ENCODE results near the gene ABCA10. TPM values are rescaled to one million over a fixed set of nuclear protein-coding genes. Genes with fewer than 3 reads are reported as not detected.
"Not testable (repeated sequence)": the region's sequence is repeated elsewhere in the genome, so short reads cannot be mapped to it uniquely, and the experiment has no call there.

Gene ABCA10, protein sequence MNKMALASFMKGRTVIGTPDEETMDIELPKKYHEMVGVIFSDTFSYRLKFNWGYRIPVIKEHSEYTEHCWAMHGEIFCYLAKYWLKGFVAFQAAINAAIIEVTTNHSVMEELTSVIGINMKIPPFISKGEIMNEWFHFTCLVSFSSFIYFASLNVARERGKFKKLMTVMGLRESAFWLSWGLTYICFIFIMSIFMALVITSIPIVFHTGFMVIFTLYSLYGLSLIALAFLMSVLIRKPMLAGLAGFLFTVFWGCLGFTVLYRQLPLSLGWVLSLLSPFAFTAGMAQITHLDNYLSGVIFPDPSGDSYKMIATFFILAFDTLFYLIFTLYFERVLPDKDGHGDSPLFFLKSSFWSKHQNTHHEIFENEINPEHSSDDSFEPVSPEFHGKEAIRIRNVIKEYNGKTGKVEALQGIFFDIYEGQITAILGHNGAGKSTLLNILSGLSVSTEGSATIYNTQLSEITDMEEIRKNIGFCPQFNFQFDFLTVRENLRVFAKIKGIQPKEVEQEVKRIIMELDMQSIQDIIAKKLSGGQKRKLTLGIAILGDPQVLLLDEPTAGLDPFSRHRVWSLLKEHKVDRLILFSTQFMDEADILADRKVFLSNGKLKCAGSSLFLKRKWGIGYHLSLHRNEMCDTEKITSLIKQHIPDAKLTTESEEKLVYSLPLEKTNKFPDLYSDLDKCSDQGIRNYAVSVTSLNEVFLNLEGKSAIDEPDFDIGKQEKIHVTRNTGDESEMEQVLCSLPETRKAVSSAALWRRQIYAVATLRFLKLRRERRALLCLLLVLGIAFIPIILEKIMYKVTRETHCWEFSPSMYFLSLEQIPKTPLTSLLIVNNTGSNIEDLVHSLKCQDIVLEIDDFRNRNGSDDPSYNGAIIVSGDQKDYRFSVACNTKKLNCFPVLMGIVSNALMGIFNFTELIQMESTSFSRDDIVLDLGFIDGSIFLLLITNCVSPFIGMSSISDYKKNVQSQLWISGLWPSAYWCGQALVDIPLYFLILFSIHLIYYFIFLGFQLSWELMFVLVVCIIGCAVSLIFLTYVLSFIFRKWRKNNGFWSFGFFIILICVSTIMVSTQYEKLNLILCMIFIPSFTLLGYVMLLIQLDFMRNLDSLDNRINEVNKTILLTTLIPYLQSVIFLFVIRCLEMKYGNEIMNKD (N-terminal part only)
- 0.06 TPM in 1 of 2 replicates, not detected in the other for total RNA-seq (2014; rRNA removed; shearing (Covaris generic))

DNA sequence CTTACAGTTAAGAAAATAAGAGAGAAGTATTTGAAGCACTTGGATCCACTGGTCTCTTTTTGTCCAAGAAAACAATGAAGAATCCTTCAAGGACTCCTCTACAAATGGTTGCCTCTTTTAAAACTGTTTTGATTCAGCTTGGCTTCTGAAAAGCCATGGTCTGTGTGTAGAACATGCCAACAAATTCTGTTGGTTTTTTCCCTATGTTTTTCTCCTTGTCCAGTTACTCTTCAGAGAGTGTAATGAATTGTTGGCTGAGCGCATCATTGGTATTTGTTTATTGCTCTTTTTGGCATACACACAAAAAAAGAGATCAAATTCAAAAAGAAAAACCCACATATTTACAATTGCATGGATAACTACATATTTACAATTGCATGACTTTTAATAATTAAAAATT is at the start of gene ABCA10:
ABCA10 (minus strand) TSS at position 249 of the 400 bp plus-strand sequence. CDS start 3,466 bp downstream, outside the sequence.
- DNase-seq (ENCODE audit: low read depth) = no peak

DNA sequence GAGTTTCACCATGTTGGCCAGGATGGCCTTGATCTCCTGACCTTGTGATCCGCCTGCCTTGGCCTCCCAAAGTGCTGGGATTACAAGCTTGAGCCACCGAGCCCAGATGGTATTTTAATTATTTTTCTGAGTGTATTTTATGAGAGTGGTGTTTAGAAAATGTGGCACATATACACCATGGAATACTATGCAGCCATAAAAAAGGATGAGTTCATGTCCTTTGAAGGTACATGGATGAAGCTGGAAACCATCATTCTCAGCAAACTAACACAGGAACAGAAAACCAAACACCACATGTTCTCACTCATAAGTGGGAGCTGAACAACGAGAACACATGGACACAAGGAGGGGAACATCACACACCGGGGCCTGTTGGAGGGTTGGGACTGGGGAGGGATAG is 47.7 kb upstream of the ABCA10 start:
- not testable (repeated sequence) for DNase-seq (ENCODE audit: low read depth)

DNA sequence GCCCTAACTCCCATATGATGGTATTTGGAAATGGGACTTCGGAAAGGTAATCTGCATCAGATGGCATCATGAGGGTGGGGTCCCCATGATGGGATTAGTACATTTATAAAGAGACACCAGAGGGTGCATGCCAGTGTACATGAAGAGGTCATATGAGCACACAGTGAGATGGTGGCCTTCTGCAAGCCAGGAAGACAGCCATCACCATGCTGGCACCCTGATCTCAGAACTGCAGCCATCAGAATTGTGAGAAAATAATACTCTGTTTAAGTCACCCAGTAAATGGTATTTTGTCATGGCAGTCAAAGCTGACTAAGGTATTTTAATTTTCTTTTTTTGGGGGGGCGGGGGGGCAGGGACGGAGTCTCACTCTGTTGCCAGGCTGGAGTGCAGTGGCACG is 47.1 kb upstream of the ABCA10 start:
- no peak for DNase-seq (ENCODE audit: low read depth)

DNA sequence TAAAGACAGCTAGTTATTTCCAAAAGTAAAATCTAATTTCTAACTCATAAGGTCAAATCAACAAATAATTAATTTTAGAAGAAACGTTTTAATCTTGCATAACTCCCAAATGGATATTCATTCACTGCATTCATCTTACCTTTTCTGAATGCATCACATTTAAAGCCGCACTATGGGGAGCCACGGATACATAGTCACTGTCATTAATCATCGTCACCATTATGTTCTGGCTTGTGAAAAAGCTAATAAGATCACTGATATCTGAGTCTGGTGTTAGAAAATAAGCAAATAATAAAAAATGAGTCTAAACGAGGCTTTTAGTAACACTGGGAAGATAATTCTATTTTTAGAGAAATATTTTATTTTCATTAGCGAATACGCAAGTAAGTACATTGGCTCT is 42.4 kb upstream of the ABCA10 start:
- DNase-seq (ENCODE audit: low read depth) = no peak

DNA sequence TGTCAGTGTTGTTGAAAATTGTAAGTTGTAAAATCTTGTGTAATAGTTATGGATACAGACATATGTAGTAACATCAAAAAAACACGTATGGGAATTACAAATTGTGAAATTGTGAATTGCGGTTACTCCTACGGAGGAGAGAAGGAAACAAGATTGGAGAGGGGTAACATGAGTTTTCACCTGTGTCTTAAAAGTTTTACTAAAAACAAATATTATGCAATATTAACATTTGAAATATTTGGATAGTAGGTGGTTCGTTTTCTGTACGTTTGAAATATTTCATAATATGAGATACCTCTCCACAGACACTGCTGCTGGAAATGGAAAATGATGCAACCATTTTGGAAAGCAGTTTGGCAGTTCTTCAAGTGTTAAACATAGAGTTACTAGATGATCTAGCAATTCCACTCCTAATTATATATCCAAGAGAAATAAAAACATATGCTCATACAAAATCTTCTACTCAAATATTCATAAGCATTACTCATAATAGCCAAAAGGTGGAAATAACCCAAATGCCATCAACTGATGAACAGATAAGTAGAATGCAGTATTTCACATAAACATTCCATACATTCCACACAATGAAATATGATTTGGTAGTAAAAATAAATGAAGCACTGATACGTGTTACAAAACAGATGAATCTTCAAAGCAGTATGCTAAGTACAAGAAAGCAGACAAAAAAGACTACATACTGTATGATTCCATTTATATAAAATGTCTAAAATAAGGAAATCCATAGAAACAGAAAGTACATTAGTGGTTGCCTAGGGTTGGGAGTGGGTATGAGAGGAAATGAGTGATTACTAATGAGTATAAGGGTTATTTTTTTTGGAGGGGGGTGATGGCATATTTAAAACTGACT is 40.7 kb upstream of the ABCA10 start:
- peak; percentile 43 for DNase-seq (ENCODE audit: low read depth)

DNA sequence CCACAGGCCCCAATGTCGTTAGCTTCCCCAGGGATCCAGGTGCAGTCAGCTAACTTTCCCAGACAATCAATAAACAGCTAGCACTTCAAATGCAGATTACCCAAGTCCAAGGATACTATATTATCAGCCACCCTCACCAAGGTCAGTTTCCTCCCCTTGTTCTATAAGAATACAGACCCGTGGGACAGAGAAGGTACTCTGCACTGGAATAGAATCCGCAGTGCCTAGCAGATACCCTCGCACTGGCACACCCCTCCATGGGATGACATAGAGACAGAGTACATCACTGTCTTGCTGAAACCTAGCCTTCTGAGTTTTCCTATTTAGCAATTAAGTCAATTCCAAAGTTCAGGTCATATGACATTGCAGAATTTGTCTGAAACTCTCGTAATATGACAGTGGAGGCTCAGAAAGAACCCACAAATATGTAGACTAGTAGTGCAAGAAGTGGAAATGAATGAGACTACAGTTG is 40.0 kb upstream of the ABCA10 start:
- no peak for DNase-seq (ENCODE audit: low read depth)

DNA sequence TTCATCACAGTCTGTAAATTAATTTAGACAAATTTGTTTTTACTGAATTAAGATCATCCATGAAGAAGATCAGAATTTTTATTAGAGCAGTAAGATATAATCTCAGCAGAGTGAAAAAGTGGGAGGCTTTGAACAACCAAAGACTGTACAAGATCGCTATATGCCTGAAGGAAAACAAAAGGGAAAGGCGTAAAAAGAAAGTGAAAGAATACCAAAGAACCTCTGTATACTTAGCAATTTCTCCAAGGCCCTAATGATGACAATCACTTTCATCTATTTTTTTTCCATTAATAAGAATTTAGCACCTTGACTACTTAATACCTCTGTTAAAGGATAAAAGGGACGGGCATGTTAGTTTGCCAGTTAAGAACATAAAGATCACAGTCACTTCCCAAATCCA is 38.6 kb upstream of the ABCA10 start:
- DNase-seq (ENCODE audit: low read depth) = no peak

DNA sequence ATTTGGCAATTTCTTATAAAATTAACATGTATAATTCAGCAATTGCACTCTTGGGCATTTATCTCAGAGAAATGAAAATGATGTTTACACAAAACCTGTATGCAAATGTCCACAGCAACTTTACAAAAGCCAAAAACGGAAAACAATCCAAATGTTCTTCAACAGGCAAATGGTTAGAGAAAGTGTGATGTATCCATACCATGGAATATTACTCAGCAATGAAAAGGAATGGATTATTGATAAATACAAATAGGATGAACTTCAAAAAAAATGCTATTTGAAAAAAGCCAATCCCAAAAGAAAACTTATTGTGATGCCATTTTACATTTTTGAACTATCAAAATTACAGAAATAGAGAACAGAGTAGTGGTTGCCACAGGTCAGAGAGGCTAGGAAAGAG is 37.2 kb upstream of the ABCA10 start:
- no peak for DNase-seq (ENCODE audit: low read depth)

DNA sequence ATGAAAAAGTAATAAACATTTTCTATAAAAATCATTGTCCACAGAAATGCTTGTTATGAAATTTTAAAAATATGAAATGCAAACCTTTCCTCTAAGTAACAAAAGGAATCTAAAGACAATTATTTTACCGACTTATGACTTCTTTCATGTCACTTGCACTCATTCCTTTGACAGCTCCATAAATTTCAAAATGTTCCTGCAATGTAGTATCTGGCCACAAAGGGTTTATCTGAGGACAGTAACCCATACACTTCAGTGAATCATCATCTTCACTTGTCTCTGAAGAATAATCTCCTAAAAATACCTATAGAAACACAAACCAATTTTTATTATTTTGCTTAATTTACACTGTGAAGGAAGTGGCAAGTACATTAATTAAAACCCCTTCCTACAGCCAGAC is 25.6 kb upstream of the ABCA10 start:
- DNase-seq (ENCODE audit: low read depth) = no peak

DNA sequence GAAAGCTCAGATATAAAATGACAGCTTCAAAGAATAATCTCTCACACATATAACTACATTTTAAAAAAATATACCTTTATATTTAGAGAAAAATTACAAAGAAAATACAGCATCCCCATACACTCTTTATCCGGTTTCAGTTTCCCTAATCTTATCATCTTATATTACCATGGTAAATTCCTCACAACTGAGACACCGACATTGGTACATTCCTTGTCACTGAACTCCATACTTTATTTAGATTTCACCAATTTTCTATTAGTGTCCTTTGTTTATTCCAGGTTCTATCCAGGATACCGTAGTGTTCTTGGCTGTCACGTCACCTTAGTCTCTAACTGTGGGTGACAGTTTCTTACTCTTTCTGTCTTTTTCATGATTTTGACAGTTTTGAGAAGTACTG is 22.0 kb upstream of the ABCA10 start:
- no peak for DNase-seq (ENCODE audit: low read depth)

DNA sequence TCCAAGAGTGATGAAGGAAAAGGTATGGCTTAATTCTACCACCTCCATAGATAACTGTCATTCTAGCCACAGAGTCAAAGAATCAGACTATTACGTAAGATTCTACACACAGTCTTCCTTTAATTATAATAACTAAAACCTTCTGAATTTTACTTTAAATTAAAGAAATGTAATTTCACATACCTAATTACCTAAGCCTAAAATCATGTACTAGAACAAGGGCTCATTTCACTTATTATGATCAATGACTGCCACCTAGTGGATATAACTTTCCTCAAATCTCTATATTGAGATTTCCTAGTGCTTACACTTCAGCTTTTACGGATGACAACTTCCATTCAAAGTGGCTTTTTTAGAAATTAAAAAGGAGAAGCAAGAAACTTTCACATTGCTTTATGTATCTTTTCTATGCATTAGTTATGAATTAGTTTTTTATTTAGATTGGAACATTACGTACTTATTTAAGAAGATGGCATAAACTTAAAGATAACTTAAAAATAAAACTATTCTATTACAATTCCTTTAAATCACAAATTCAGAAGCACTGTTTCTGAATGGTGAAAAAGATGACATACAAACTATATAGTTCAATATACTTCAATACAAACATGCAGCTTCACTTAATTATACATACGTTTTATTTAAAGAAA is 18.2 kb upstream of the ABCA10 start:
- DNase-seq (ENCODE audit: low read depth) = peak; percentile 5

DNA sequence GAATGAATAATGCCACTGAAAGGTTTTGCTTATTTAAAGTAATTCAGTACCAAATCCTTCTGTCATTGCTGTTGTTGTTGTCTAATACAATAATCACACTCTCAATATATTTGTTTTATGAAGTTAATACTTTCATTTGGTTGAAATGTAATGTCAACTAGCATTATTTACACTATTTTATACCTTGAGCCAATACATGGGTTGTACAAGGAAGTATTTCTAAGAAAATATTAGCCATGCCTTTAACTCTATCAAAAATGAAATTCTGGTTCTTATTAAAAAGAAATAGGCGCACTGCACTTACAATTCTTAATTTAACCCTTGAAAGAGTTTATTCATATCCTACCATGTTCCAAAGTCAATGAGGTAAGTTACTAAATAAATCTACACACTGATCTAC is 17.6 kb upstream of the ABCA10 start:
- DNase-seq (ENCODE audit: low read depth) = no peak

DNA sequence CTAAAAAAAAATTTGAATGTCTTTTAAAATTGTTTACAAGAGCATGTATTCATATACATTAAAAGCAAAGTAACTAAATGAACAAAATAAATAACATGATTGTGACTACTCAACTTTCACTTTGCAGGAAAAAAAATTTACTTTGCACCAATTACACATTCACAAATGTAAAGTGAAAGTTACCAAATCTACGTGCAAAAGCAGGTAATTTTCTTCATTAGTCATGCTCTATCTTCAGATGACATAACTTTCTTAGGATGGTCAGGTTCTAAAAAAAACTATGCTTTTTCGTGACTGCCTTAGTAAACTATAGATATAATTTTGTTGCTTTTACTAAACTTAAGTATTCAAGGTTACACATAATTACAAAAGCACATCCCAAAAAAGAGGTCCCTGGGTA is 17.0 kb upstream of the ABCA10 start:
- no peak for DNase-seq (ENCODE audit: low read depth)

DNA sequence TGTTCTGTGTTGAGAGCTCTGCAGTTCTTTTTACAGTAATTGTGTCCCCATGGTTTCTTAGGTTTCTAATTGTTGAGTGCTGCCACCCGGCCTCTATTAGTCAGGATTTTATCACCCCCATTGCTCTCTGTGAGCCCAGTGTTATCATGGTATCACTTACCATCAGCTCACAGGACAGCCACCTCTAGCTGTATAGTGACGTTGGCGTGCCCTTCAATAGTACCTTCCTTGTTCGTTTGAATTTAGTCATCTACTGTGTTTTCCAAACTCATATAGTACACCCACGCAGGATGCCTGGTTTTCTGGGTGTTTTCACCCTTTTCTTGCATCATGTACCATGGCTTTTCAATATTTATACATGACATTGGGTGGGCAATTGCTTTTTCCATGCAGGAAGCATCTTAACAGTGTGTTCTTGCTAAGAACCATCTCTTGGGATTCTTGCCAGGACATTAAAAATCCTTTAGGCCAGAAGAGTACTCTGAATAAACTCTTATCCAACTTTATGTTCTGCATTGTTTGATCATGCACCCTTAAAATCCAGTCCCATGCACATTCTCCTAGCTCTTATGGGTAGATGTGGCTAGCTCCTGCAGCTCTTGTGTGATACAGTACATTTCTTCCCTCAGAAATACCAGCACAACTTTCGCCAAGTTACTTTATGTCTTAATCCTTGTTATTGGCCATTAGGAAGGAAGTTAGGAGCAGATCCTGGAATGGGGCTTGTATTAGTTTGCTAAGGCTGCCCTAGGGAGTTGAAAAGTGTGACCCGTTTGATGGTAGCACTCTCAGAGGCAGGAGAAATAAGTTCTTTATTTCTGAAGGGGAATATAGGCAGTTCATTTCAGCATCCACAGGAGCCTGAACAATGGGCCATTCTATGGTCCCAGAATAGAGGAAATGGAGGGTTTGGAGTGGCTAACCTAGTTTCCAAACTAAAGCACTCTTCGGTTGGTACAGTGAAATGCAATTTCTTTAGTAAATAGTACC is 11.3 kb upstream of the ABCA10 start:
- no peak for DNase-seq (ENCODE audit: low read depth)

DNA sequence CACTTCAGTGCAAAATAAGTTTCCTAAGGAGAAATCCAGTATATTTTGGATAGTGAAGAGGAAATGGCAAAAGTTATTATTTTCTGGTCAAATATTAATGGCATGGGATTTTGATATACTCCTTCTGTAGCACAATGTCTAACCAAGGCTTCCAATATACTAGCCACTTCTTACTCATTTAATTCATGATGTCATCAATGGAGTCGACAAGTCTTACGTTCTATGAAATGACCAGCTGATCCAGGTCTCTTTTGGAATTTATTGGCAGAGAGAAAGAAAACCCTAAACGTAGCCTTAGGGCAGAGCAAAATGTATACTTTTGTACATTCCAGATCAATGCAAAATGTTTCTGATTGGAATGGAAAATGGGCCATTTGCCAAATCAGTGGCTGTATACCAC is 8.3 kb upstream of the ABCA10 start:
- DNase-seq (ENCODE audit: low read depth) = no peak

DNA sequence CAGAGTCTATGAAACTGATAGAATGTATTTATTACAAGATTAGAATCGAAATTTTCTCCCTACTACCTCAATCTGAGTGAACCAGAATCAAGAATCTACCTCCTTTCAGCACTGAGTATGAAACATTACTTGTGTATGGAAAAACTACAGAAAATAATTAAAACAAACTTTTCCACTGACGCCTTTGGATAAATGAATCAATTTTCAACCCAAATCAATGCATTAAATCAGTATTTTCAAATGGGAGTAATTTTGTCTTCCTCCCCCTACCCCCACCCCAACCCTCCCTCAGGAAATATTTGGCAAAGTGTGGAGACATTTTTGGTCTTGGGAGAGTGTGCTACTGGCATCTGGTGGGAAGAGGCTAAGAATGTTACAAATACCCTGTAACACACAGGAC is 7.8 kb upstream of the ABCA10 start:
- DNase-seq (ENCODE audit: low read depth) = no peak

DNA sequence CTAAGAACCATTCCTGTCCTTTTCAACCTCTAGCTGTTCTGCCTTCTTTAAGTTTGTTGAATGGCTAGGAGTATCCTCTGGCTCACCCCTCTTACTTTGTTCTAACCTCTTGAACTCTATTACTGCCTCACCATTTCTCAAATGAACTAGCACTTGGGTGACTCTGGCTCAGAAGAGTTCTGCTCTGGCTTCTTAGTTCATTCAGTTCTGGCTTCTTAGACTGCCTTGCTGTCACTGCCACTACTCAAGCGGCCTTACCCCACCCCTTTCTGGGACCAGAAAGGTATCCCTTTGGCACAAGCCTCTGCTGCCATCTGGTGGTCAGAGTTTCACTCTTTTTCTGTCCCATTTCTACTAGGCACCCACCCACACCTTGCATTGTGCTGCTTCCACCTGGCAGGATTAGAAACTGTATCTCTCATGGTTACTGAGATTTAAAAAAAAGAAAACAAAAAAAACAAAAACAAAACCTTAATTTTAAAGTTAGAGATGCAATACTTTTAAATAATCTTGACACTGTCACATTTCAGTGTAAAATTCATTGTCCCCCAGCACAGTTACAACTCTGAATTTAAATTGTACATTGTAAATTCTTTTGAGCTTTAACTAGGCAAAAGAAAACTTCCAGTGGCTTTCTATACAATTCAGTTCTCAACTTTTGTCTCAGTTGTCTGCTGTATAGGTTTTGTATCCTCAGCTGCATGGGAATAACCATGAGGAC is 6.9 kb upstream of the ABCA10 start:
- DNase-seq (ENCODE audit: low read depth) = peak; percentile 74

DNA sequence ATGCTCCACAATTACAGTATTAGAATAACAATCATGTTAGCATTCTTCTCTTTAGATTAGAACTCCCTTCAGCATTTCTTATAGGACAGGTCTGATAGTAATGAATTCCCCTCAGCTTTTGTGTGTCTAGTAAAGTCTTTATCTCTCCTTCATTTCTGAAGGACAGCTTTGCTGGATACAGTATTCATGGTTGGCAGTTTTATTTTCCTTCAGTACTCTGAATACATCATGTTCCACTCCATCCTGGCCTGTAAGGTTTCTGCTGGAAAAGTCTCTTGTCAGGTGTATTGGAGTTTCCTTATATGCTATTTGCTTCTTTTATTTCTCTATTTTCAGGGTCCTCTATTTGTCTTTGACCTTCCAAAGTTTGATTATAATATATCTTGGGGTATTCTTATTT is 4.0 kb upstream of the ABCA10 start:
- no peak for DNase-seq (ENCODE audit: low read depth)

DNA sequence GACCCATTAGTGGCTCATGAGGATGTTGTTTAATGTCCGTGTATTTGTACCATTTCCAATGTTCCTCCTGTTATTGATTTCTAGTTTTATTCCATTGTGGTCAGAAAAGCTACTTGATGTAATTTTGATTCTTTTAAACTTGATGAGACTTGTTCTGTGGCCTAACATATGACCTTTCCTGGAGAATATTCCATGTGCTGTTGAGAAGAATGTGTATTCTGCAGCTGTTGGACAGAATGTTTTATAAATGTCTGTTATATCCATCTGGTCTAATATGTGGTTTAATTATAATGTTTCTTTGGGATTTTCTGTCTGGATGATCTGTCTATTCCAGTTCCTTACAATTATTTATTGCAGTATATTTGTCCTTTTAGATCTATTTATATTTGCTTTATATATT is 2.9 kb upstream of the ABCA10 start:
- no peak for DNase-seq (ENCODE audit: low read depth)

All from Daoy (cell line).